ENCODE data around the gene ELAC1.
"Not testable (repeated sequence)": the region's sequence is repeated elsewhere in the genome, so short reads cannot be mapped to it uniquely, and the experiment has no call there.

Gene ELAC1

DNA sequence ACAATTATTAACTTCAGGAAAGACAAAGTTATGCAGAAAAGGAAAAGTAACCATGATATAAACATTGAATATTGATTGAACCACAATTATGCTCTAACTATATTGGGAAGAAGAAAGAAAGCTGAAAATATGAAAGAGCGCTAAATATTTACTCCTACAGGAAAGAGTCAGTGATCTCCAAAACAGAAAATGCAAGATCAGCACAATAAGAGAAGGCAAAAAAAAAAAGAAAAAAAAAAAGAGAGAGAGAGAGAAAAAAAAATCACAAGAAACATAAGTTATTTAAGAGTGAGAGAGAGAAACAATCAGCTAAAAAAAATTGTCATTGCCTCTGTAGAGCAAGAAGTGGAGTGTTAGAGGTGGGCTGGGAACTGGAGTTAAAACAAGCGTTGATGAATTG lies 28.9 kb upstream of the ELAC1 start:
- Histone ChIP-seq H3K9me3 (ENCODE audit: insufficient read depth, low read length) (no peaks in the 10 kb centered on the region), H2AFZ (ENCODE audit: low read depth, low read length, severe bottlenecking) (no peak overlapping the region), H3K4me2 (ENCODE audit: low read depth, low read length, poor library complexity, severe bottlenecking) (no peak overlapping the region), H3K36me3 (ENCODE audit: low read length) (peaks cover 19% of the 10 kb centered on the region), H3K27me3 (ENCODE audit: low read length) (no peaks in the 10 kb centered on the region), H3K4me3 (ENCODE audit: insufficient read depth, low read length, poor library complexity, severe bottlenecking) (no peak overlapping the region), H3K9ac (ENCODE audit: low read length) (no peak overlapping the region), H3K79me2 (ENCODE audit: insufficient read depth, low read length) (no peaks in the 10 kb centered on the region), H3K27ac (ENCODE audit: low read depth, low read length) (no peak overlapping the region), H4K20me1 (ENCODE audit: low read depth, low read length) (peaks cover 7% of the 10 kb centered on the region; the same call in 1 of the 2 replicates), H3K9me2 (replicated peaks; ENCODE audit: insufficient read depth, low read length) (no peaks in the 10 kb centered on the region), H3F3A (ENCODE audit: insufficient read depth) (peaks cover 18% of the 10 kb centered on the region; the same call in 1 of the 2 replicates)
- no peak for TF ChIP-seq EZH2phosphoT487 (conservative IDR thresholded peaks at IDR 0.05; ENCODE audit: low read length)
- TF ChIP-seq, protein P1, sequence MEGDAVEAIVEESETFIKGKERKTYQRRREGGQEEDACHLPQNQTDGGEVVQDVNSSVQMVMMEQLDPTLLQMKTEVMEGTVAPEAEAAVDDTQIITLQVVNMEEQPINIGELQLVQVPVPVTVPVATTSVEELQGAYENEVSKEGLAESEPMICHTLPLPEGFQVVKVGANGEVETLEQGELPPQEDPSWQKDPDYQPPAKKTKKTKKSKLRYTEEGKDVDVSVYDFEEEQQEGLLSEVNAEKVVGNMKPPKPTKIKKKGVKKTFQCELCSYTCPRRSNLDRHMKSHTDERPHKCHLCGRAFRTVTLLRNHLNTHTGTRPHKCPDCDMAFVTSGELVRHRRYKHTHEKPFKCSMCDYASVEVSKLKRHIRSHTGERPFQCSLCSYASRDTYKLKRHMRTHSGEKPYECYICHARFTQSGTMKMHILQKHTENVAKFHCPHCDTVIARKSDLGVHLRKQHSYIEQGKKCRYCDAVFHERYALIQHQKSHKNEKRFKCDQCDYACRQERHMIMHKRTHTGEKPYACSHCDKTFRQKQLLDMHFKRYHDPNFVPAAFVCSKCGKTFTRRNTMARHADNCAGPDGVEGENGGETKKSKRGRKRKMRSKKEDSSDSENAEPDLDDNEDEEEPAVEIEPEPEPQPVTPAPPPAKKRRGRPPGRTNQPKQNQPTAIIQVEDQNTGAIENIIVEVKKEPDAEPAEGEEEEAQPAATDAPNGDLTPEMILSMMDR (IDR thresholded peaks at IDR 0.05; ENCODE audit: insufficient read depth, low read length, poor library complexity, severe bottlenecking), result no peak

DNA sequence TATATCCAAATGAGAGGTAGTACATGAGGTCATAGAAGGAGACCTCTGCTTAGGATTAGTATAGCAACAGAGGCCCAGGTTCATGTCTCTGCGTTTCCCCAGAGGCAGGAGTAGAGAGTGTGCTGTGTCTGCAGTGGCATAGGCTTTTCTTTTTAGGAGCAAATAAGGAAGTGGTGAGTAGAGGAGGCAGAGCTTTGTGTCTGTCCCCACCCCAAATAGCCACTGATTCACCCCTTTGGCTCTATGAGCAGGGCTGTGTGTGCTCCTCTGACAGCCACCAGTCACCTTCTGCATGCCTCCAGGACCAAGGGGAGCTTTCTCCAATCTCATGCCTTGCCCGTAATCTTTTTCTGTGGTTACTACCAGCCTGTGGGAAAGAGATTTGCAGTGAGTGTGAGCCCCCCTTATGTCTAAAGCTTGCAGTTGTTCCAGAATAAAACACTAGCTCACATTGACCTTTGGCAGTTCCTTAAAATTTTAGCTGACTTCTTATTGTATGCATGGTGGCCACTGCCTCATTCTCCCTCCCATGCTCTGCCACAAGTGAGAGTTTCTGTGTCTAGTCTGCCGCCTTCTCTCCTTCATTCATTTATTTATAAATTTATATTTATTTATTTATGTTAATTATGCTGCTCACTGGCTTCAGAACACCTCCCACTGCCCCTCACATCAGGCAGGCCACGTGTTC lies 23.5 kb upstream of the ELAC1 start:
- Histone ChIP-seq H3K4me3 (ENCODE audit: insufficient read depth, low read length, poor library complexity, severe bottlenecking) (no peak overlapping the region), H3K9ac (ENCODE audit: low read length) (no peak overlapping the region), H2AFZ (ENCODE audit: low read depth, low read length, severe bottlenecking) (no peak overlapping the region), H3K36me3 (ENCODE audit: low read length) (peaks cover 19% of the 10 kb centered on the region), H3K9me2 (replicated peaks; ENCODE audit: insufficient read depth, low read length) (no peaks in the 10 kb centered on the region), H3K79me2 (ENCODE audit: insufficient read depth, low read length) (no peaks in the 10 kb centered on the region), H3K4me2 (ENCODE audit: low read depth, low read length, poor library complexity, severe bottlenecking) (no peak overlapping the region), H3K9me3 (ENCODE audit: insufficient read depth, low read length) (no peaks in the 10 kb centered on the region), H4K20me1 (ENCODE audit: low read depth, low read length) (peaks cover 7% of the 10 kb centered on the region; the same call in 1 of the 2 replicates), H3K27ac (ENCODE audit: low read depth, low read length) (no peak overlapping the region), H3F3A (ENCODE audit: insufficient read depth) (peaks cover 5% of the 10 kb centered on the region; the same call in 1 of the 2 replicates), H3K27me3 (ENCODE audit: low read length) (no peaks in the 10 kb centered on the region)
- TF ChIP-seq, protein P1 (IDR thresholded peaks at IDR 0.05; ENCODE audit: insufficient read depth, low read length, poor library complexity, severe bottlenecking), result no peak
- TF ChIP-seq EZH2phosphoT487 (conservative IDR thresholded peaks at IDR 0.05; ENCODE audit: low read length), result no peak

DNA sequence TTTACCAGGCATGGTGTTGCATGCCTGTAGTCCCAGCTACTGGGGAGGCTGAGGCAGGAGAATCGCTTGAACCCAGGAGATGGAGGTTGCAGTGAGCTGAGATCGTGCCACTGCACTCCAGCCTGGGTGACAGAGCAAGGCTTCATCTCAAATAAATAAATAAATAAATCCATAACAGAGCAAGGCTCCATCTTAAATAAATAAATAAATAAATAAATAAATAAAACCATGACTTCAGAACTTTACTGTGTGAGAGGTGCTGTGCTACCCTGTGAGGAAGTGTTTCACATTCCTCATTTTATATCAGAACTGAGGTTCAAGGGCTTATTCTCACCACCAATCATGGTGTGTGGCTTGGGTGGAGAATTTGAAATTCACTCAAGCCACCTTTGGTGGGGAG lies 21.9 kb upstream of the ELAC1 start:
- H3F3A ChIP-seq (ENCODE audit: insufficient read depth); H3K4me3 ChIP-seq (ENCODE audit: insufficient read depth, low read length, poor library complexity, severe bottlenecking); H3K9ac ChIP-seq (ENCODE audit: low read length); H2AFZ ChIP-seq (ENCODE audit: low read depth, low read length, severe bottlenecking); H3K9me2 ChIP-seq (replicated peaks; ENCODE audit: insufficient read depth, low read length); H3K4me2 ChIP-seq (ENCODE audit: low read depth, low read length, poor library complexity, severe bottlenecking); H3K9me3 ChIP-seq (ENCODE audit: insufficient read depth, low read length); H4K20me1 ChIP-seq (ENCODE audit: low read depth, low read length); H3K79me2 ChIP-seq (ENCODE audit: insufficient read depth, low read length); H3K27ac ChIP-seq (ENCODE audit: low read depth, low read length); H3K27me3 ChIP-seq (ENCODE audit: low read length): not testable (repeated sequence)
- peaks cover 12% of the 10 kb centered on the region; the same call in 1 of the 2 replicates for H3K36me3 ChIP-seq (ENCODE audit: low read length)

DNA sequence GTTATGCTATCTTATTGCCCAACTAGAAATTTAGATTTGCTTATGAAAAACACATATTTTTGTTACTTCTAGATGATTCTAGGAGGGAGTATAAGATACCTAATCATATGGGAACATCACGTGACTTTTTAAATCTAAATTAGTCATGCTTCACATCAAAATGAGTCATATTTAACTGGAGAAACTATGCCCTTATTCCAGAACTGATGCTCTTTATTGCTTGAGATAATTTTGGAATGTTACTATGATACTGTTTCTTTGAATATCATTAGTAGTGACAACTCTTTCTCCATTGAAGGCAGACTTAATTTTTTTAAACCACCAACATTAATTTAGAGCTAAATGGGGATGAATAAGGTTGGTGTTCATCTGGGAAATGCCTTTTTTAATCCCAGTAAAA lies 19.9 kb upstream of the ELAC1 start:
- Histone ChIP-seq H3K36me3 (ENCODE audit: low read length) (peaks cover under 1% of the 10 kb centered on the region; the same call in 1 of the 2 replicates), H3K9me3 (ENCODE audit: insufficient read depth, low read length) (no peaks in the 10 kb centered on the region), H3K4me2 (ENCODE audit: low read depth, low read length, poor library complexity, severe bottlenecking) (no peak overlapping the region), H3F3A (ENCODE audit: insufficient read depth) (0 out of 2 replicates have a peak, but pooled peaks cover 5% of the 10 kb centered on the region), H4K20me1 (ENCODE audit: low read depth, low read length) (no peaks in the 10 kb centered on the region), H2AFZ (ENCODE audit: low read depth, low read length, severe bottlenecking) (no peak overlapping the region), H3K4me3 (ENCODE audit: insufficient read depth, low read length, poor library complexity, severe bottlenecking) (no peak overlapping the region), H3K27ac (ENCODE audit: low read depth, low read length) (no peak overlapping the region), H3K9me2 (replicated peaks; ENCODE audit: insufficient read depth, low read length) (no peaks in the 10 kb centered on the region), H3K27me3 (ENCODE audit: low read length) (no peaks in the 10 kb centered on the region), H3K9ac (ENCODE audit: low read length) (no peak overlapping the region), H3K79me2 (ENCODE audit: insufficient read depth, low read length) (no peaks in the 10 kb centered on the region)
- TF ChIP-seq, protein P1 (IDR thresholded peaks at IDR 0.05; ENCODE audit: insufficient read depth, low read length, poor library complexity, severe bottlenecking), result no peak
- TF ChIP-seq EZH2phosphoT487 (conservative IDR thresholded peaks at IDR 0.05; ENCODE audit: low read length), result no peak

Data from SU-DHL-6 (cell line).